CD4-positive, alpha-beta memory T cell (primary cell): ENCODE measurements around the gene GPR4. TPM values are rescaled to one million over a fixed set of nuclear protein-coding genes. Genes with fewer than 3 reads are reported as not detected.
"Not testable (repeated sequence)": the region's sequence is repeated elsewhere in the genome, so short reads cannot be mapped to it uniquely, and the experiment has no call there.

Experiments used
- CTCF ChIA-PET: fragments of 350-600 bp; sonication (Branson Sonifier 250); formaldehyde crosslinking; loops from one replicate; lab custom pipeline; 2021; ENCODE audit warnings: inconsistent platforms; ENCODE audit not compliant: partially characterized antibody; lab: Charles Lee
- POLR2A ChIA-PET: fragments of 350-600 bp; sonication (Branson Sonifier 250); formaldehyde crosslinking; loops from one replicate; lab custom pipeline; 2021; ENCODE audit not compliant: partially characterized antibody; lab: Charles Lee
- DNase-seq, 5 donors: peaks; one replicate each; pipeline versions ENCODE4 v3.0.0 to v3.0.0-alpha.2; 2020 to 2022; ENCODE audit warnings: mixed read lengths in 1 of 5
- H3K27ac ChIP-seq: one replicate; pipeline ENCODE4 v1.7.0; 2013; ENCODE audit warnings: low read depth, low read length
- H3K27me3 ChIP-seq: 2 replicates; pipeline ENCODE4 v1.7.0; 2013; ENCODE audit warnings: mild to moderate bottlenecking, low read length, moderate library complexity; ENCODE audit not compliant: insufficient read depth
- H3K36me3 ChIP-seq: 2 replicates; pipeline ENCODE4 v1.7.0; 2013; ENCODE audit warnings: mild to moderate bottlenecking, low read length, moderate library complexity; ENCODE audit not compliant: insufficient read depth
- H3K4me1 ChIP-seq: 2 replicates; pipeline ENCODE4 v1.7.0; 2013; ENCODE audit warnings: mild to moderate bottlenecking, low read length, moderate library complexity; ENCODE audit not compliant: insufficient read depth
- H3K4me3 ChIP-seq, 2 donors: one replicate each; pipeline ENCODE4 v1.7.0; 2013; ENCODE audit warnings: low read length in 2 of 2, mild to moderate bottlenecking in 1 of 2
- H3K9me3 ChIP-seq, 2 donors: one replicate each; pipeline ENCODE4 v1.7.0; 2013; ENCODE audit warnings: low read length in 2 of 2, control low read depth in 1 of 2; ENCODE audit not compliant: control insufficient read depth in 1 of 2
- H3K27ac Mint-ChIP-seq, 7 donors: one replicate each; pipeline ENCODE4 v1.8.0; 2020 to 2021; ENCODE audit warnings: mixed read lengths in 7 of 7, mild to moderate bottlenecking in 6 of 7, inconsistent platforms in 3 of 7, moderate library complexity in 3 of 7
- H3K27me3 Mint-ChIP-seq, 2 donors: one replicate each; pipeline ENCODE4 v1.8.0; 2020 to 2021; ENCODE audit warnings: mixed read lengths in 2 of 2
- H3K36me3 Mint-ChIP-seq, 2 donors: one replicate each; pipeline ENCODE4 v1.8.0; 2020 to 2021; ENCODE audit warnings: mixed read lengths in 2 of 2, inconsistent platforms in 1 of 2, mild to moderate bottlenecking in 1 of 2
- H3K4me1 Mint-ChIP-seq, 4 donors: one replicate each; pipeline ENCODE4 v1.8.0; 2020 to 2021; ENCODE audit warnings: mixed read lengths in 4 of 4, mild to moderate bottlenecking in 1 of 4
- H3K4me3 Mint-ChIP-seq, 8 donors: one replicate each; pipeline ENCODE4 v1.8.0; 2020 to 2021; ENCODE audit warnings: mixed read lengths in 8 of 8, mild to moderate bottlenecking in 7 of 8, moderate library complexity in 6 of 8, inconsistent platforms in 3 of 8
- H3K9me3 Mint-ChIP-seq, 8 donors: one replicate each; pipeline ENCODE4 v1.8.0; 2020 to 2021; ENCODE audit warnings: mixed read lengths in 8 of 8, mild to moderate bottlenecking in 5 of 8, inconsistent platforms in 3 of 8, moderate library complexity in 1 of 8
- intact Hi-C: fragments of 100-400 bp; cut with micrococcal nuclease; formaldehyde crosslinking; loops from one replicate; pipeline ENCODE4 v1.15.1; 2023
- polyA plus RNA-seq, 2 donors: library from polyadenylated mRNA; unstranded; fragments of 300-500 nt; fragmentation: Illumina TruSeq; gene quantifications; one replicate each; pipeline ENCODE4 v1.2.3, GENCODE V29; 2021
- total RNA-seq, 2 experiments: library from RNA; stranded (reverse); gene quantifications; one replicate each; pipeline ENCODE4 v1.2.3, GENCODE V29; 2021

GPR4 gene
- total and polyA plus RNA-seq, 4 experiments from 2014 or later: not detected

- Mint-ChIP-seq H3K4me1 (peaks cover 16 to 34% (median 20%) of the 10 kb centered on the region in 4 donors), H3K36me3 (peaks cover 0 to 12% of the 10 kb centered on the region in 2 donors), H3K9me3 (no peaks in the 10 kb centered on the region), H3K27me3 (no peaks in the 10 kb centered on the region), H3K4me3 (no peak overlapping the region), H3K27ac (no peak overlapping the region)
- intact Hi-C loops: no loop called here
- Histone ChIP-seq H3K9me3 (no peaks in the 10 kb centered on the region), H3K36me3 (no peaks in the 10 kb centered on the region), H3K27ac (no peak overlapping the region), H3K4me3 (no peak overlapping the region), H3K27me3 (no peaks in the 10 kb centered on the region), H3K4me1 (peaks cover 36% of the 10 kb centered on the region)
- ChIA-PET CTCF (interaction anchor here (0.7 to 1.9 kb wide), 4 partner anchors 9 to 1755 kb away, joined by 3 to 10 read pairs (median 3); no protein-coding TSS in a partner anchor), POLR2A (interaction anchor here (0.6 to 0.7 kb wide), 2 partner anchors 14 to 30 kb away, joined by 3 to 5 read pairs; no protein-coding TSS in a partner anchor)
- DNase-seq: no peak
Measured at GRCh38 chr19:45636902-45637301, 34.9 kb upstream of the GPR4 start.

GRCh38 chr19:45636275-45636674 is 34.3 kb upstream of the GPR4 start:
- Histone ChIP-seq H3K4me1 (peaks cover 30% of the 10 kb centered on the region), H3K27ac (no peak overlapping the region), H3K27me3 (no peaks in the 10 kb centered on the region), H3K9me3 (no peaks in the 10 kb centered on the region), H3K36me3 (no peaks in the 10 kb centered on the region), H3K4me3 (no peak overlapping the region)
- Mint-ChIP-seq H3K36me3 (peaks cover 0 to 12% of the 10 kb centered on the region in 2 donors), H3K4me3 (no peak overlapping the region), H3K9me3 (no peaks in the 10 kb centered on the region), H3K27ac (peak overlapping the region in 1 of 7 donors; percentile 63), H3K4me1 (peaks cover 12 to 28% (median 15%) of the 10 kb centered on the region in 4 donors), H3K27me3 (no peaks in the 10 kb centered on the region)
- ChIA-PET POLR2A (no interaction called here), CTCF (no interaction called here)
- DNase-seq: no peak
- intact Hi-C loops: no loop called here

GRCh38 chr19:45632468-45633196 is 30.6 kb upstream of the GPR4 start:
- no peak overlapping the region for H3K27ac ChIP-seq
- POLR2A ChIA-PET: no interaction called here
- H3K9me3 Mint-ChIP-seq: no peaks in the 10 kb centered on the region
- H3K4me1 ChIP-seq: no peaks in the 10 kb centered on the region
- peaks cover 11% of the 10 kb centered on the region for H3K36me3 ChIP-seq
- DNase-seq: peak in 1 of 5 donors; percentile 16
- CTCF ChIA-PET: no interaction called here
- H3K27me3 Mint-ChIP-seq: no peaks in the 10 kb centered on the region
- no peaks in the 10 kb centered on the region for H3K9me3 ChIP-seq
- H3K27ac Mint-ChIP-seq: peak overlapping the region in 3 of 7 donors; percentile 57 to 88 (median 70)
- no peak overlapping the region for H3K4me3 ChIP-seq
- intact Hi-C loops: no loop called here
- peaks cover 0 to 17% of the 10 kb centered on the region in 2 donors for H3K36me3 Mint-ChIP-seq
- H3K27me3 ChIP-seq: no peaks in the 10 kb centered on the region
- no peak overlapping the region for H3K4me3 Mint-ChIP-seq
- no peaks in the 10 kb centered on the region for H3K4me1 Mint-ChIP-seq

GRCh38 chr19:45630463-45630862 is 28.5 kb upstream of the GPR4 start:
- peaks cover 24% of the 10 kb centered on the region for H3K36me3 ChIP-seq
- intact Hi-C loops: no loop called here
- H3K4me3 ChIP-seq: no peak overlapping the region
- H3K4me1 ChIP-seq: no peaks in the 10 kb centered on the region
- POLR2A ChIA-PET: interaction anchor here (3.1 kb wide), 1 partner anchor 11 kb away, joined by 13 read pairs; no protein-coding TSS in a partner anchor
- H3K36me3 Mint-ChIP-seq: peaks cover 2 to 32% of the 10 kb centered on the region in 2 donors
- DNase-seq: no peak
- peaks cover 0 to 2% (median under 1%) of the 10 kb centered on the region in 4 donors for H3K4me1 Mint-ChIP-seq
- H3K9me3 Mint-ChIP-seq: no peaks in the 10 kb centered on the region
- no peaks in the 10 kb centered on the region for H3K27me3 Mint-ChIP-seq
- H3K27me3 ChIP-seq: no peaks in the 10 kb centered on the region
- H3K27ac ChIP-seq: no peak overlapping the region
- CTCF ChIA-PET: interaction anchor here (1.5 to 1.6 kb wide), 2 partner anchors 9 to 12 kb away, joined by 3 to 7 read pairs; partner anchors contain the start of gene EML2
- no peaks in the 10 kb centered on the region for H3K9me3 ChIP-seq
- H3K4me3 Mint-ChIP-seq: no peak overlapping the region
- no peak overlapping the region for H3K27ac Mint-ChIP-seq

GRCh38 chr19:45629704-45630103 is 27.7 kb upstream of the GPR4 start:
- H3K36me3 Mint-ChIP-seq: peaks cover 8 to 36% of the 10 kb centered on the region in 2 donors
- Histone ChIP-seq H3K27ac (no peak overlapping the region), H3K9me3 (no peaks in the 10 kb centered on the region), H3K27me3 (no peaks in the 10 kb centered on the region), H3K4me3 (no peak overlapping the region), H3K4me1 (no peaks in the 10 kb centered on the region), H3K36me3 (peaks cover 25% of the 10 kb centered on the region)
- no peak for DNase-seq
- peaks cover 0 to 4% (median 1%) of the 10 kb centered on the region in 4 donors for H3K4me1 Mint-ChIP-seq
- intact Hi-C loops: no loop called here
- no peaks in the 10 kb centered on the region for H3K27me3 Mint-ChIP-seq
- no peaks in the 10 kb centered on the region for H3K9me3 Mint-ChIP-seq
- H3K27ac Mint-ChIP-seq: no peak overlapping the region
- POLR2A ChIA-PET: interaction anchor here (3.1 kb wide), 1 partner anchor 12 kb away, joined by 13 read pairs; no protein-coding TSS in a partner anchor
- no peak overlapping the region for H3K4me3 Mint-ChIP-seq
- CTCF ChIA-PET: no interaction called here

GRCh38 chr19:45628219-45628618 is 26.2 kb upstream of the GPR4 start:
- H3K27ac ChIP-seq, H3K4me1 Mint-ChIP-seq, H3K4me1 ChIP-seq, DNase-seq, intact Hi-C loops, H3K9me3 ChIP-seq, H3K27ac Mint-ChIP-seq, POLR2A ChIA-PET, H3K4me3 ChIP-seq, H3K27me3 ChIP-seq, H3K9me3 Mint-ChIP-seq, H3K4me3 Mint-ChIP-seq, H3K27me3 Mint-ChIP-seq: not testable (repeated sequence)
- peaks cover 34% of the 10 kb centered on the region for H3K36me3 ChIP-seq
- CTCF ChIA-PET: interaction anchor here (1.2 kb wide), 1 partner anchor 134 kb away, joined by 3 read pairs; no protein-coding TSS in a partner anchor
- H3K36me3 Mint-ChIP-seq: peaks cover 15 to 45% of the 10 kb centered on the region in 2 donors

- DNase-seq: no peak
- POLR2A ChIA-PET: no interaction called here
- H3K4me3 Mint-ChIP-seq: no peak overlapping the region
- Histone ChIP-seq H3K4me3 (no peak overlapping the region), H3K9me3 (no peaks in the 10 kb centered on the region), H3K36me3 (peaks cover 38% of the 10 kb centered on the region), H3K27me3 (no peaks in the 10 kb centered on the region), H3K4me1 (no peaks in the 10 kb centered on the region), H3K27ac (no peak overlapping the region)
- peaks cover 0 to 9% (median 3%) of the 10 kb centered on the region in 4 donors for H3K4me1 Mint-ChIP-seq
- no peaks in the 10 kb centered on the region for H3K9me3 Mint-ChIP-seq
- H3K27ac Mint-ChIP-seq: peak overlapping the region in 1 of 7 donors; percentile 8
- H3K36me3 Mint-ChIP-seq: peaks cover 32 to 58% of the 10 kb centered on the region in 2 donors
- no peaks in the 10 kb centered on the region for H3K27me3 Mint-ChIP-seq
- intact Hi-C loops: no loop called here
- CTCF ChIA-PET: interaction anchor here (1.1 kb wide), 1 partner anchor 20 kb away, joined by 3 read pairs; no protein-coding TSS in a partner anchor
Measured at GRCh38 chr19:45623984-45624383, 22.0 kb upstream of the GPR4 start.
